GM12873 (cell line): ENCODE data around the gene SLC39A10.

Experiments
- TF ChIP-seq, protein P1 (sequence below): IDR thresholded peaks from 2 replicates; pipeline ENCODE4 v1.5.1; 2012; ENCODE audit warnings: low read depth, mild to moderate bottlenecking, moderate library complexity, low read length, control low read depth; ENCODE audit not compliant: insufficient read depth; ENCODE audit errors: missing control alignments

Gene SLC39A10

DNA sequence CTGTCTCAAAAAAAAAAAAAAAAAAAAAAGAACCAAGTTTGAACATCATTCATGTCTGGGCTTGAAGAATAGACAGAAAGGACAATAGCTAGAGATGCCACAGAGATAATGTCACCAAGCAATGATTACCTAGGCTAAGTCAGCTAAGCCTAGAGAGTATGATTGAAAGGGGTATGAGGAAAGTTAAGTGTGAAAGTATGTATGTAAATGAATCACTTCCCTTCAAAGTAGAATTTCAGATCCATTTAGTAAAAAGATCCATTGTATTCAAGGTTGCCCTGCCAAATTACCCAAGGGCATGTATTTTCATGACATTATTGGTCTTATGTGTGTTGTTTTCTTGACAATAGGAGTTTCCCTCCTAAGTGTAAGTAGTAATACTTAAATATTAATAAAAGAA, 34.1 kb upstream of the SLC39A10 start:
- TF ChIP-seq, protein P1, sequence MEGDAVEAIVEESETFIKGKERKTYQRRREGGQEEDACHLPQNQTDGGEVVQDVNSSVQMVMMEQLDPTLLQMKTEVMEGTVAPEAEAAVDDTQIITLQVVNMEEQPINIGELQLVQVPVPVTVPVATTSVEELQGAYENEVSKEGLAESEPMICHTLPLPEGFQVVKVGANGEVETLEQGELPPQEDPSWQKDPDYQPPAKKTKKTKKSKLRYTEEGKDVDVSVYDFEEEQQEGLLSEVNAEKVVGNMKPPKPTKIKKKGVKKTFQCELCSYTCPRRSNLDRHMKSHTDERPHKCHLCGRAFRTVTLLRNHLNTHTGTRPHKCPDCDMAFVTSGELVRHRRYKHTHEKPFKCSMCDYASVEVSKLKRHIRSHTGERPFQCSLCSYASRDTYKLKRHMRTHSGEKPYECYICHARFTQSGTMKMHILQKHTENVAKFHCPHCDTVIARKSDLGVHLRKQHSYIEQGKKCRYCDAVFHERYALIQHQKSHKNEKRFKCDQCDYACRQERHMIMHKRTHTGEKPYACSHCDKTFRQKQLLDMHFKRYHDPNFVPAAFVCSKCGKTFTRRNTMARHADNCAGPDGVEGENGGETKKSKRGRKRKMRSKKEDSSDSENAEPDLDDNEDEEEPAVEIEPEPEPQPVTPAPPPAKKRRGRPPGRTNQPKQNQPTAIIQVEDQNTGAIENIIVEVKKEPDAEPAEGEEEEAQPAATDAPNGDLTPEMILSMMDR = no peak

DNA sequence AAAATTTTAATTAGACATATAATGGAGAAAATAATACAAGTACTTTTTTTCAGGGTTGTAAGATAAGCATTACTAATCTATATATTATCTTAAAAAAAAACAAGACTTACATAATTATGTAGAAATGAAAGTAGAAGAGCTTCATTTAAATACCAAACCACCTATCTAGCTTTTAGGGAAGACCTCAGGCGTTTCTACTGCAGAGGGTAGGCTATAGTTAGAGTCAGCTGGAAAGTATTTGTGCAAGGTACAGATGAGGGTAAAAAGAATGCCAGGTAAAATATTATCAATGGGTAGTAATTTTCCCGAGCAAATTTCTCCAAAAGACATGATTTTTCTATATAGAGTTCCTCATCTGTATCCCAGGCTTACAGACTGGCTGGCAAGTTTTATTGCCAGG, 30.5 kb upstream of the SLC39A10 start:
- TF ChIP-seq, protein P1 = no peak

DNA sequence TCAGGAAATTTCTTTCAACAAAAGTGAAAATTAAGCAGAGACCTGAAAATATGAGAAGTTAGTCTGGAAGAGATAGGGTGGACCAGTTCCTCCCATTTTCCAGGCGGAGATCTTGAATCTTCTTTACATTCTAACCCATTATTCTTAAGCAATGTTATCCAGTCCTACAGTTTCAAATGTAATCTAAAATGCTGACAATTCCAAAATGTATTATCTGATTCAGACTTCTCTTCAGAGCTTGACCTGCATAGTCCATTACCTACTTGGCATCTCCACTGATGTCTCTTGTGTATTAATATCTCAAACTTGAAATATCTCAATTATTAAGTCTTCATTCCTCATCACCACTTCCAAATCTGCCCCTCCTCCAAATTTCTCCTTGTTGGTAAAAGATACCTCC, 28.4 kb upstream of the SLC39A10 start:
- TF ChIP-seq, protein P1 = no peak

DNA sequence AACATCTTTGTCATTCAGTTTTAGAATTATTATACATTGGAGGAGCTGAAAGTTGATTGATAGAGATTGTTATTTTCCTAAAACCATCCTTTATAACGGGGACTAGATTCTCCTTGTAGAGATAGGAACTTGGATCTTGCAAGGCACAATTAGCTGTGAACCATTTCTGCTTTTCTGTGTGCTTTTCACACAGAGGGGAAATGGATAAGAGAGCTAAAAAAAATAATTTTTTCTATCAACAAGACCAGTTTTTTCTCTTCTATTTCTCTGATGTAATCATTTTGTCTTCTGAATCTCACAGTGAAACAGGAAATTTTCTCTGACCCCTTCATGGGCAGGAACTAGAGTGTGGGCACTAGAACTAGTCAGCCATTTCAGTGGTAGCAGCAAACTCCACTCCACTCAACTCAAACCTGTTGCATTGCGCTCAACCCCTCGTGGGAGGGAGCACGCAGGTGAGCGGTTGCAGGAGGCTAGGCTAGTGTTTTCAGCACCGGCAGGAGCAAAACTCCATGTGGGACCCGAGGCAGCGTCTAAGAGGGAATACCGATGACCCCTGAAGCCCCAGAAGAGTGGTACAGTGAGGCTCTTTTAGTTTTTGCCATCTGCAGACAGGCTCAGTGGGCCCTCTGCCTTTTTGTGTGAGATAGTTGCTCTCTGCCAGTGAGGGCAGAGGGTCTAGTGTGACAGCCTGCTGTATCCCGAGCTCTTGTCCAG, 24.0 kb upstream of the SLC39A10 start:
- TF ChIP-seq, protein P1 = no peak

DNA sequence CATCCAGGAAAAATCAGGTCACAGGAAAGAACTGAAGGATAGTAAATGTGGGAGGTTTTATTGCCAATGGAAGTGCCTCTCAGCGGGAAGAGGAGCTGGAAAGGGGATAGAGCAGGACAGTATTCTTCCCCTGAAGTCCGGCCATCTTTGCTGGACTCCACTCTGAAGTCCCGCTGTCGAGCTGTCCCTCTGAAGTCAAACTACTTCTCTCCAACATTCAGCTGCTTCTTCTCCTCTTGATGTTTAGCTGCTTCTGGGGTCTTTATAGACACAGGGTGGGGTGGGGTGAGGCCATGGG, 23.5 kb upstream of the SLC39A10 start:
- TF ChIP-seq, protein P1 = no peak

DNA sequence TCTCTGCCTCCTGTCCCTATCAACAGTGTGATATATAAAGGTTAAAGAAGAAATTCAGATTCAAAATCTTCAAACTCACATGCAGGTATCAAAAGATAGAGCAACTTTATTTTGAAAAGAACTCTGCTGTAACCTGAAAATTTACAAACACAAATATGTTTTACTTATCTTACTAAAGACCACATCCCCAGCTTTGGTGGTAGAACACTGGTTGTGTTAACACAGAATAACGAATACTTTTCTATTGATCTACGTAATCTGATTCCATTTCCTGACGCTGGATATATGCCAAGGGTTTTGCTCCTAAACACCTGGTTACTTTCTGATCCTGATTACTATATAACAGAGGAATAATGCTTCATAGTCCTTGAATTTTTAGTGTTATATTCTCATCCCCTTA, 23.1 kb upstream of the SLC39A10 start:
- TF ChIP-seq, protein P1 = no peak

DNA sequence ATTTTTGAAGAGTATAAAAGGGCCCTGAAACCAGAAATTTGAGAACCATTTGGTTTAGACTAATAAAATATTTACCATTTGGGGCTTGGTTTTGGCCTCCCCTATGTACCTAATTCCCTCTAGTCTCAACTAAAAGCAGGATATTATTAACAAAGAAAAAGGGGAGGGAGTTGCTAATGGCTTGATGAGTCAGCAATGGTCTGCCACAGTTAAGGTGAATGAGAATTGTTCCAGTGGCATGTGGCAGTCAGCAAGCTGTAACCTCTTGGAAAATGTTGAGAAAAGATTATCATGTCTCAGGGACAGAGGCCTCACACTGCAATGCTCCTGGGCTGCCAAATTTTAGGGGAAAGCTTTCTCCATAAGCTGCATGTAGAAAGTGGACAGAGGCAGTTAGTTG, 20.1 kb upstream of the SLC39A10 start:
- TF ChIP-seq, protein P1 = no peak
